Aorta (tissue), 5 donors: ENCODE results near the gene ARFGEF2. TPM values are rescaled to one million over a fixed set of nuclear protein-coding genes. Genes with fewer than 3 reads are reported as not detected.

ENCODE experiments used
- ATAC-seq: fragments of 200-7000 bp; cut with Tn5 transposase; one replicate; pipeline ENCODE4 v1.9.1; 2022; ENCODE audit warnings: moderate library complexity; ENCODE audit not compliant: low FRiP score
- DNase-seq, 2 donors: peaks; one replicate each; pipeline ENCODE4 v3.0.0-alpha.2; 2020
- H3K27ac ChIP-seq, 2 donors: one replicate each; pipeline ENCODE4 v1.5.1; 2013; ENCODE audit warnings: low read length in 2 of 2, mild to moderate bottlenecking in 2 of 2, moderate library complexity in 2 of 2, control low read depth in 1 of 2, inconsistent platforms in 1 of 2, low read depth in 1 of 2
- H3K27me3 ChIP-seq, 2 donors: one replicate each; pipeline ENCODE4 v1.6.1; 2013; ENCODE audit warnings: control low read depth in 1 of 2, low read length in 1 of 2, mild to moderate bottlenecking in 1 of 2, moderate library complexity in 1 of 2; ENCODE audit not compliant: insufficient read depth in 2 of 2, control insufficient read depth in 1 of 2
- H3K36me3 ChIP-seq, 2 donors: one replicate each; pipeline ENCODE4 v1.6.1; 2013; ENCODE audit warnings: control low read depth in 1 of 2, low read length in 1 of 2, mild to moderate bottlenecking in 1 of 2; ENCODE audit not compliant: insufficient read depth in 2 of 2, control insufficient read depth in 1 of 2
- H3K4me1 ChIP-seq, 2 donors: one replicate each; pipeline ENCODE4 v1.6.1; 2013; ENCODE audit warnings: low read length in 2 of 2, control low read depth in 1 of 2, mild to moderate bottlenecking in 1 of 2, moderate library complexity in 1 of 2; ENCODE audit not compliant: insufficient read depth in 2 of 2, control insufficient read depth in 1 of 2
- H3K4me3 ChIP-seq, 2 donors: one replicate each; pipeline ENCODE4 v1.5.1; 2013; ENCODE audit warnings: low read length in 2 of 2, control low read depth in 1 of 2, mild to moderate bottlenecking in 1 of 2
- H3K9me3 ChIP-seq: one replicate; pipeline ENCODE4 v1.6.1; 2013; ENCODE audit warnings: mild to moderate bottlenecking, low read length; ENCODE audit not compliant: control insufficient read depth
- WGBS, 2 donors: extraction: QIAGEN DNeasy Blood & Tissue Kit; methylation state at CpG; one replicate each; pipeline ENCODE4 v1.1.7; 2013; 5-methylcytosine and 5-hydroxymethylcytosine counted together
- intact Hi-C, 2 donors: fragments of 100-400 bp; cut with DNase I; formaldehyde crosslinking; loops; one replicate each; pipeline versions ENCODE4 v1.14.2 to v1.15.0; 2022
- polyA plus RNA-seq, 2 donors: library from polyadenylated mRNA; stranded (reverse); fragments of 200-250 nt; gene quantifications; one replicate each; pipeline ENCODE4 v1.2.3, GENCODE V29; 2013
- total RNA-seq, 2 donors: library from RNA; stranded (reverse); fragmentation: NEBNext Ultra II Directional; extraction: Animal tissue kit (Norgen Biotek cat#: 25700); gene quantifications; one replicate each; pipeline ENCODE4 v1.2.1, GENCODE V29; 2021
- donor health status: healthy with polysubstance abuse.
- donor health status: Bipolar disorder and iron deficiency.
- donor health status: DM: no; HTN: no; CAD: no.
- donor health status: DM: no; HTN: no; CAD: no.
- donor health status: DM: yes; HTN: yes; CAD: no.

Gene ARFGEF2
- total and polyA plus RNA-seq, 4 donors = 5.8 to 30.2 (median 19.3) TPM

DNA sequence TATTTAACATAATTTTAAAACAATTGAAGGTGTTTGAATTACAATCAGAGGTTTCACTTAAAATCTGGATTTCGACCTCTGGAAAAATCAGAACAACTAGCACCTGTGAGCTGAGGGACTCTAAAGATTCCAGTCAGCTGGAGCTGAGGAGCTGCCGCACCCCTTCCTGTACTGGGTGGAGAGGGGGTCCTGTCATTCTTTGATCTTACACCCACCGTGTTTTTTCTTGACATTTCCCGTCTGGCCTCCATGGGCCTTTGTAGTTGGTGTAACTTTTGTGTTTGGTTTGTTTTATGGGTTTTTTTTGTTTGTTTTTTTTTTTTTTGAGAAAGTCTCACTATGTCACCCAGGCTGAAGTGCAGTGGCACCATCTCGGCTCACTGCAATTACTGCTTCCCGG lies 17.2 kb downstream of the ARFGEF2 start:
- no peaks in the 10 kb centered on the region for H3K9me3 ChIP-seq
- DNase-seq = no peak
- no peak overlapping the region for H3K27ac ChIP-seq
- ATAC-seq = no peak
- no peaks in the 10 kb centered on the region for H3K4me1 ChIP-seq
- WGBS, 2 donors = 82 to 83% methylated on average over 6 of the region's 6 CpGs
- intact Hi-C loops = no loop called here
- no peaks in the 10 kb centered on the region for H3K27me3 ChIP-seq
- H3K36me3 ChIP-seq = peaks cover 0 to 3% of the 10 kb centered on the region in 2 donors
- H3K4me3 ChIP-seq = no peak overlapping the region

DNA sequence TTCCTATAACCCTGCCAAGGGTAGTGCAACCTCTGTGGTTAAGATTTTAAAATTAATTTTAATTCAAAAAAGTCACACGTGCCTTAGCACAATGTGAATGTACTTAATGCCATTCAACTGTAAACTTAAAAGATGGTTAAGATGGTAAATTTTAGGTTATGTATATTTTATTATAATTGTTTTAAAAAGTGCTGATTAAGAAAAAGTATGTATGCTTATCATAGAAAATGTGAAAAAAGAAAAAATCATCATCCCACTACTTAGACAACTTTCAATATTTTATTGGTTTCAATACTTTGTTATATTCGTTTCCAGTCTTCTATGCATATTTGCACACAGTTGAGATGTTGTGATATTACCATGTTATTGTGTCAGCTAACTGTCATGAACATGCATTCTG lies 18.7 kb downstream of the ARFGEF2 start:
- H3K9me3 ChIP-seq = no peaks in the 10 kb centered on the region
- 87% methylated on average over 2 of the region's 2 CpGs for WGBS, 2 donors
- H3K4me1 ChIP-seq = no peaks in the 10 kb centered on the region
- peaks cover 0 to 5% of the 10 kb centered on the region in 2 donors for H3K36me3 ChIP-seq
- no peak overlapping the region for H3K27ac ChIP-seq
- H3K27me3 ChIP-seq = no peaks in the 10 kb centered on the region
- no peak overlapping the region for H3K4me3 ChIP-seq
- DNase-seq (no peak), ATAC-seq (no peak)
- intact Hi-C loops = no loop called here

DNA sequence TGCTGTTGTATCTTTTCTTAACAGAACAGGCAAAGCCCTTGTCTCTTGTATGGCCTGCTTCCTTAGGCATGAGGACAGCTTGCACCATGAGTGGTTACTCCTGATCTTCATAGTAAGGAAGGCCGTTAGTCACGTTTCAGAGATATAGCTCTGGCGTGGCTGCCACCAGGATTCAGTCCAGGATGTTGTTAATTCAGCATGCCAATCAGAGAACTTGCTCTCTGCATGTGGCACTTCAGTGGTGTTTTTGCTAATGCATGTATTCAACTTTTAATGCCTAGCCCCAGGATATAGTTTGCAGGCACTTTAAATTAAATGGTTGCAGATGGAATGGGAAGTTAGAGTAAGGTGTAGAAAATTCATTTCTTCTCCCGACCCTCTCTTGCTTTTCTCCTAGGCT lies 20.0 kb downstream of the ARFGEF2 start:
- H3K4me1 ChIP-seq = no peaks in the 10 kb centered on the region
- no peaks in the 10 kb centered on the region for H3K27me3 ChIP-seq
- H3K36me3 ChIP-seq = peaks cover 0 to 9% of the 10 kb centered on the region in 2 donors
- no peak overlapping the region for H3K27ac ChIP-seq
- H3K9me3 ChIP-seq = no peaks in the 10 kb centered on the region
- H3K4me3 ChIP-seq = no peak overlapping the region
- no peak for DNase-seq
- WGBS, 2 donors = 56 to 62% methylated on average over 4 of the region's 4 CpGs
- no peak for ATAC-seq
- intact Hi-C loops = no loop called here

DNA sequence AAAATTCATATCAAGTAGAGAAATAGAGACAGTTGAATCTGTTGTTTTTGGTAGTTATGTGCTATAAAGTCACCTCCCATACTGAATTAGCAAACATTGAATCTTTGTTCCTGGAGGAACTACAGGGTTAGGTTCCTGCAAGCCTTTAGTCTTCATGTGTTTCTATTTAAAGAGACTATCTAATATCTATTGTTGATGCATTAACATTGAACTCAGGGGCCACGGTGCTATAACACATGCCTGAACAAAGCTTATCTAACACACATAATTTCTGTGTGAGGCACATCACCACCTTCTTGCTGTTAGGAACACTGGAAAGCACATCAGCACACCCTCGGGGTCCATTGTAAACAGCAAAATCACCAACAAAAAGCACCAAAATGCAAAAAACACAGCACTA lies 21.2 kb downstream of the ARFGEF2 start:
- Histone ChIP-seq H3K4me1 (no peaks in the 10 kb centered on the region), H3K27ac (no peak overlapping the region), H3K9me3 (no peaks in the 10 kb centered on the region), H3K4me3 (no peak overlapping the region), H3K27me3 (no peaks in the 10 kb centered on the region), H3K36me3 (peaks cover 0 to 9% of the 10 kb centered on the region in 2 donors)
- 69 to 77% methylated on average over 2 of the region's 2 CpGs for WGBS, 2 donors
- ATAC-seq (no peak), DNase-seq (no peak)
- intact Hi-C loops = no loop called here

DNA sequence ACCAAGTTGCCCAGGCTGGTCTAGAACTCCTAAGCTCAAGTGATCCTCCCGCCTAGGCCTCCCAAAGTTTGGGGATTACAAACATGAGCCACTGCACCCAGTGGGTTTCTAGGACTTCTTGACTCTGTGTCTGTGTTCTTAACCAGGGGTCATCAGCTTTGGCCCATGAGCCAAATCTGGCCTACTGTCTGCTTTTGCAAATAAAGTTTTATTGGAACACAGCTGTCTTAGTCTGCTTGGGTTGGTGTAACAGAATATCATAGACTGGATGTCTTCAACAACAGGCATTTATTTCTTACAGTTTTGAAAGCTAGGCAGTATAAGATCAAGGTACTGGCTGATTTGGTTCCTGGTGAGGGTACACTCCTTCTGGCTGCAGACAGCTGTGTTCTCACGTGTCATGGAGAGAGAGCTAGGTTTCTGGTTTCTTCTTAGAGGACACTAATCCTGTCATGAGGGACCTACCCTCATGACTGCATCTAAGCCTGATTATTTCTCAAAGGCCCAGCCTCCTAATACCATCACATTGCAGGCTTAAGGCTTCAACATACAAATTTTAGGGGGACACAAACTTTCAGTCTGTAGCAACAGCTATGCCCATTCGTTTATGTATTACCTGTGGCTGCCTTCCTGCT lies 23.3 kb downstream of the ARFGEF2 start:
- Histone ChIP-seq H3K36me3 (peaks cover 0 to 11% of the 10 kb centered on the region in 2 donors), H3K4me1 (no peaks in the 10 kb centered on the region), H3K27me3 (no peaks in the 10 kb centered on the region), H3K9me3 (no peaks in the 10 kb centered on the region), H3K27ac (no peak overlapping the region), H3K4me3 (no peak overlapping the region)
- no peak for ATAC-seq
- 94 to 95% methylated on average over 3 of the region's 3 CpGs for WGBS, 2 donors
- intact Hi-C loops = no loop called here
- DNase-seq = no peak

DNA sequence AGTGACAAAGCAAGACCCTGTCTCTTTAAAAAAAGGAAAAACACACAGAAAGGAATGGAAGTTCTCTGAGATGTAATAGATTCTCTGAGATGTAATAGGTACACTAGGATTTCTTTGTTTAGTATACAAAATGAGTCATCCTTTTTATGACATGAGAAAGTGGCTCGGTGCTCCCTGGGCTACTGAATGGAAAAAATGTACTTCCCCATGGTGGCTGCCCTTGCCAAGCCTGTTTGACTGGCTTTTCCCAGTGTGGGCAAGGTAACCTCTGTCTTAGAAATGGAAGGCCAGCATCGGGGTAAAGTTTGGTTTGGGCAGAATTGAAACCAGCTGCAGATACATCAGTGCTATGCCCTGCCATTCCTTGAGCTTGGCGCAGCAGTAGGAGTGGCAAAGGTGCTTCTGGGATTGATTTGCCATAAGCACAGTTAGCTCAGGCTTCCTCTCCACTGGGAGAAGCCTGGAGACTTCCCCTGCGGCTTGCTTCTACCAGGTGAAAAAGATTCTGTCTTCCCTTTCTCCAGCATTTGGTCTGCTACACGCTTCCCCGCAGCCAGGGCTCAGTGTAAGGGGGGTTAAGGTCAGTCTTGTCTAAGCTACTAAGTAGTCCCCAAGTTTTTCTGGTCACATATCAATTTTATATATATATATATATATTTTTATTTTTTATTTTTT lies 24.5 kb downstream of the ARFGEF2 start:
- ATAC-seq (no peak), DNase-seq (no peak)
- Histone ChIP-seq H3K4me3 (no peak overlapping the region), H3K4me1 (no peaks in the 10 kb centered on the region), H3K27me3 (no peaks in the 10 kb centered on the region), H3K36me3 (peaks cover 6 to 13% of the 10 kb centered on the region in 2 donors), H3K27ac (no peak overlapping the region), H3K9me3 (no peaks in the 10 kb centered on the region)
- intact Hi-C loops = no loop called here
- WGBS, 2 donors = 88 to 90% methylated on average over 6 of the region's 6 CpGs

DNA sequence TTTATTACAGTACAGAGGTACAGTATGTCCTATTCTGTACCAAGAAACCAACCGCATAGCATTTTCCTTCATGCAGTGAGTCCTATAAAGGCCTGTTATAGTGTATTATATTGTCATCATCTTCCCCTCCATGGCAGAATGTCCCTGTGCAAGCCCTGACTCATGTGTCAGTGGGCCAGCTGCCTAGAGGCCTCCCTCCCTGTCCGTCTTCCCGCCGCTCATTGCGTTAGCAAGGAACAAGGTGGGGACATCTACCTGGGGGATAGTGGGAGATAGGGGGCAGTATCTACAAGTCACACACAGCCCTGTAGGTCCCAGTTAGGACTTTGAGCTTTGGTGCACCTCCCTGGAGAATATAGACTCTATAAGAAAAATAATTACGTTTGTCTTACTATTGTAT lies 27.1 kb downstream of the ARFGEF2 start:
- ATAC-seq = no peak
- H3K27me3 ChIP-seq = no peaks in the 10 kb centered on the region
- 84 to 88% methylated on average over 6 of the region's 6 CpGs for WGBS, 2 donors

DNA sequence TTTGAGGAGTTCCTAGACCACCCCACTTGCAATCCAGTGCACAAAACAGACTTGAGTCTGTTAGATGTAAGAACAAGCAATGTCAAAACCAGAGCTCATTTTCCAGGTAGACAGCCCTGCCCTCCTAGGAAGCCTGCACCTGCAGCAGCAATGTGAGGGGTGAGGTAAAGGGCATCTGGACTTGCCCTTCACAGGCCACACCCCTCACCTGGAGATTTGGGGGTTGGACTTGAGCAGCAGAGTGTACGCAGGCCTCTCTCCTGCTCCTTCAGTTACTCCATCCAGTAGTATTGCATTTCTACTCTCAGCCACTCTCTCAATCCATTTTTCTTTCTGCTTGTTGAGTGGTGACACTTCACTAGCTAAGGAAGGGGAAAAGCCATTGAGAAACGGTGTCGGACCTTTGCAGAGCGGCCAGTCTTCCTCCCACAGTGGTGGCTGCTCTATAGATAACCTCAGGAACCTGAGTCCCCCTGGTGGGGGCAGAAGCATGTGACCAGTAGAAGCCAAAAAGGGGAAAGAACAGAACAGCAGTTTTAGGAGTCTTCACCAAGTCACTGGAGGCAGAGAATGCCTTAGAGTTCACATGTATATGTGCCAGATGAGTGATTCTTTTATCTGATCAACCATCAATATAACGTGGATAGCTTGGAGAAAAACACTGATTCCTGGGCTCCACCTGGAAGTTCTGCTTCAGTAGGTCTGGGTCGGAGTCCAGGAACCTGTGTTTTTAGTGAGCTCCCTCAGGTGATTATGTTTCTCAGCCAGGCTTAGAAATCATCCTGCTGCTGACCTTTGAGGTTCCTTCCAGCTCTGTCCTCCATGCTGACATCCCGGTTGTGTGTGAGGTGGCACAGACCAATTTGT lies 28.0 kb downstream of the ARFGEF2 start:
- DNase-seq (no peak), ATAC-seq (no peak)
- Histone ChIP-seq H3K4me3 (no peak overlapping the region), H3K9me3 (no peaks in the 10 kb centered on the region), H3K36me3 (peaks cover 8 to 22% of the 10 kb centered on the region in 2 donors), H3K27me3 (no peaks in the 10 kb centered on the region), H3K27ac (no peak overlapping the region), H3K4me1 (no peaks in the 10 kb centered on the region)
- intact Hi-C loops = no loop called here
- WGBS, 2 donors = 79 to 84% methylated on average over 7 of the region's 7 CpGs

More for the DNA sequence above, 27.1 kb downstream of the ARFGEF2 start:
- Histone ChIP-seq H3K9me3 (no peaks in the 10 kb centered on the region), H3K4me3 (no peak overlapping the region), H3K4me1 (no peaks in the 10 kb centered on the region), H3K36me3 (peaks cover 6 to 18% of the 10 kb centered on the region in 2 donors), H3K27ac (no peak overlapping the region)
- intact Hi-C loops = no loop called here
- no peak for DNase-seq
